Endodermal cell (in vitro differentiated cells): ENCODE measurements around the gene GDF3. TPM values are rescaled to one million over a fixed set of nuclear protein-coding genes. Genes with fewer than 3 reads are reported as not detected.

Experiments
- DNase-seq: peaks from one replicate; pipeline ENCODE4 v3.0.0-alpha.2; 2017
- H3K27ac ChIP-seq: 2 replicates; pipeline ENCODE4 v1.5.1; 2013; ENCODE audit warnings: mild to moderate bottlenecking, low read depth, low read length, moderate library complexity
- H3K27me3 ChIP-seq: 2 replicates; pipeline ENCODE4 v1.6.1; 2013; ENCODE audit warnings: mild to moderate bottlenecking, low read length, moderate library complexity; ENCODE audit not compliant: insufficient read depth, control insufficient read depth, poor library complexity, severe bottlenecking
- H3K36me3 ChIP-seq: 2 replicates; pipeline ENCODE4 v1.7.0; 2013; ENCODE audit warnings: mild to moderate bottlenecking, low read length, moderate library complexity; ENCODE audit not compliant: control insufficient read depth, insufficient read depth
- H3K4me1 ChIP-seq: one replicate; pipeline ENCODE4 v1.7.0; 2013; ENCODE audit warnings: low read length; ENCODE audit not compliant: control insufficient read depth, insufficient read depth
- H3K4me3 ChIP-seq: 2 replicates; pipeline ENCODE4 v1.5.1; 2013; ENCODE audit warnings: mild to moderate bottlenecking, low read length, moderate library complexity
- H3K9ac ChIP-seq: 2 replicates; pipeline ENCODE4 v1.6.1; 2013; ENCODE audit warnings: mild to moderate bottlenecking, low read length, moderate library complexity; ENCODE audit not compliant: poor library complexity, severe bottlenecking; ENCODE audit errors: extremely low read depth
- H3K9me3 ChIP-seq: 2 replicates; pipeline ENCODE4 v1.6.1; 2013; ENCODE audit warnings: mild to moderate bottlenecking, low read length, moderate library complexity; ENCODE audit not compliant: control insufficient read depth
- H3K27ac Mint-ChIP-seq: 2 replicates; pipeline ENCODE4 v1.8.0; 2020; ENCODE audit warnings: mixed read lengths
- H3K27me3 Mint-ChIP-seq: 2 replicates; pipeline ENCODE4 v1.8.0; 2021; ENCODE audit warnings: mild to moderate bottlenecking, mixed read lengths; ENCODE audit not compliant: insufficient read depth
- H3K36me3 Mint-ChIP-seq: 2 replicates; pipeline ENCODE4 v1.8.0; 2020; ENCODE audit warnings: low read depth, mixed read lengths
- H3K4me1 Mint-ChIP-seq: 2 replicates; pipeline ENCODE4 v1.8.0; 2020; ENCODE audit warnings: mixed read lengths
- H3K4me3 Mint-ChIP-seq: 2 replicates; pipeline ENCODE4 v1.8.0; 2020; ENCODE audit warnings: mild to moderate bottlenecking, moderate library complexity, mixed read lengths
- H3K9me3 Mint-ChIP-seq: 2 replicates; pipeline ENCODE4 v1.8.0; 2020; ENCODE audit warnings: mild to moderate bottlenecking, mixed read lengths
- WGBS, 2 experiments: methylation state at CpG; one replicate each; pipeline versions ENCODE4 v1.1.5 to v1.1.7; 2013; ENCODE audit warnings: missing lambda C conversion rate in 2 of 2, mixed read lengths in 1 of 2; ENCODE audit not compliant: insufficient coverage in 1 of 2, insufficient read length in 1 of 2; 5-methylcytosine and 5-hydroxymethylcytosine counted together
- total RNA-seq, 2 donors: library from RNA; stranded (reverse); fragmentation: NEBNext Ultra II Directional in 1 of 2; extraction: Animal tissue kit (Norgen Biotek cat#: 25700) in 1 of 2; gene quantifications; 2 replicates in 1 of 2; 3 replicates in 1 of 2; pipeline ENCODE4 v1.2.1, GENCODE V29; 2021
- TF ChIP-seq, protein P1 (sequence below): fragments of 200-600 bp; sonication (generic); conservative IDR thresholded peaks from 2 replicates; pipeline ENCODE4 v1.5.0; 2021; ENCODE audit warnings: antibody characterized with exemption, mild to moderate bottlenecking

GDF3 gene
- total RNA-seq, 2 donors from 2014 or later, result 1.3 to 60.7 TPM

DNA sequence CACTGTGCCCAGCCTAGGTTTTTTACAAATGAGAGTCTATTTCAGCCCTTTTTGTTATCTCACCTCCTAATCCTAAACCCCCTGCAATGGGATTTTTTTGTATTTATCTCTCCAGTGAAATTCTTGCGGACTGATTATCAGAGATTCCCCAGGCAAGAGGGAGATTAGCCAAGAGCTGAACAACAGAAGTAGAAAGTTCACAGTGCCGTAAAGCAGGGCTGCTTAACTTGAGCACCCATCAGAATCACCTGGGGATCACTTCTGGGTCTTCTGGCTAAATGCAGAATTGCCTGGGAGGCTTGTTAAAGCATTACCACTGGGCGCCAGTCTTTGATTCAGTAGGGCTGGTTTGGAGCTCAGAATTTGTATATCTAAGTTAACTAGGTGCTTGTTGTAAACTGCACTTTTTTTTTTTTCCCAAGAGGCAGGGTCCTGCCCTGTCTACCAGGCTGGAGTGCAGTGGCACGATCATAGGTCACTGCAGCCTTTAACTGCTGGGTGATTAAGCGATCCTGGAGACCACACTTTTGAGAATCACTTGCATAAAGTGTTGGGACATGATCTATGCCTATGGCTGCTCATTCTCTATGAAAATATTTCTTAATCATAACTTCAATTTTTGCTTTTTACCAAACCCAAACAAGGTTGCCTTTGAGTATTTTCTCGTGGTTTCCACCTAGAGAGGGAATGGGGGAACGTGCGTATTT lies 14.5 kb upstream of the GDF3 start:
- H3K9me3 ChIP-seq, result no peaks in the 10 kb centered on the region
- peaks cover 25% of the 10 kb centered on the region for H3K27me3 Mint-ChIP-seq
- peaks cover 7% of the 10 kb centered on the region for H3K9me3 Mint-ChIP-seq
- peak overlapping the region; percentile 54 for H3K4me3 ChIP-seq
- H3K4me1 ChIP-seq, result peaks cover 3% of the 10 kb centered on the region
- peak overlapping the region; percentile 24 for H3K27ac Mint-ChIP-seq
- no peaks in the 10 kb centered on the region for H3K27me3 ChIP-seq
- peaks cover 27% of the 10 kb centered on the region for H3K4me1 Mint-ChIP-seq
- TF ChIP-seq, protein P1, sequence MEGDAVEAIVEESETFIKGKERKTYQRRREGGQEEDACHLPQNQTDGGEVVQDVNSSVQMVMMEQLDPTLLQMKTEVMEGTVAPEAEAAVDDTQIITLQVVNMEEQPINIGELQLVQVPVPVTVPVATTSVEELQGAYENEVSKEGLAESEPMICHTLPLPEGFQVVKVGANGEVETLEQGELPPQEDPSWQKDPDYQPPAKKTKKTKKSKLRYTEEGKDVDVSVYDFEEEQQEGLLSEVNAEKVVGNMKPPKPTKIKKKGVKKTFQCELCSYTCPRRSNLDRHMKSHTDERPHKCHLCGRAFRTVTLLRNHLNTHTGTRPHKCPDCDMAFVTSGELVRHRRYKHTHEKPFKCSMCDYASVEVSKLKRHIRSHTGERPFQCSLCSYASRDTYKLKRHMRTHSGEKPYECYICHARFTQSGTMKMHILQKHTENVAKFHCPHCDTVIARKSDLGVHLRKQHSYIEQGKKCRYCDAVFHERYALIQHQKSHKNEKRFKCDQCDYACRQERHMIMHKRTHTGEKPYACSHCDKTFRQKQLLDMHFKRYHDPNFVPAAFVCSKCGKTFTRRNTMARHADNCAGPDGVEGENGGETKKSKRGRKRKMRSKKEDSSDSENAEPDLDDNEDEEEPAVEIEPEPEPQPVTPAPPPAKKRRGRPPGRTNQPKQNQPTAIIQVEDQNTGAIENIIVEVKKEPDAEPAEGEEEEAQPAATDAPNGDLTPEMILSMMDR, result peak; percentile 19
- DNase-seq, result peak; percentile 75
- H3K4me3 Mint-ChIP-seq, result peak overlapping the region; percentile 2
- H3K27ac ChIP-seq, result no peak overlapping the region
- WGBS, 2 experiments, result 55 to 65% methylated on average over 6 to 8 of the region's 8 CpGs
- no peaks in the 10 kb centered on the region for H3K36me3 Mint-ChIP-seq
- no peaks in the 10 kb centered on the region for H3K36me3 ChIP-seq
- no peak overlapping the region for H3K9ac ChIP-seq

- no peaks in the 10 kb centered on the region for H3K9me3 ChIP-seq
- H3K9me3 Mint-ChIP-seq, result peaks cover 3% of the 10 kb centered on the region
- peaks cover 2% of the 10 kb centered on the region for H3K36me3 Mint-ChIP-seq
These were observed 10.3 kb upstream of the GDF3 start for GRCh38 chr12:7705846-7706245.

GRCh38 chr12:7695237-7695560 lies 376 bp downstream of the GDF3 start:
- no peaks in the 10 kb centered on the region for H3K9me3 Mint-ChIP-seq
- Histone ChIP-seq H3K27ac (no peak overlapping the region), H3K9me3 (no peaks in the 10 kb centered on the region), H3K36me3 (peaks cover 3% of the 10 kb centered on the region), H3K4me3 (peak overlapping the region; percentile 58), H3K4me1 (peaks cover 4% of the 10 kb centered on the region), H3K27me3 (no peaks in the 10 kb centered on the region), H3K9ac (no peak overlapping the region)
- DNase-seq, result no peak
- peak overlapping the region; percentile 54 for H3K4me3 Mint-ChIP-seq
- peak overlapping the region; percentile 55 for H3K27ac Mint-ChIP-seq
- H3K27me3 Mint-ChIP-seq, result peaks cover 39% of the 10 kb centered on the region
- TF ChIP-seq, protein P1, result no peak
- 54 to 79% methylated on average over 5 to 9 of the region's 10 CpGs for WGBS, 2 experiments
- peaks cover 3% of the 10 kb centered on the region for H3K36me3 Mint-ChIP-seq
- peaks cover 30% of the 10 kb centered on the region for H3K4me1 Mint-ChIP-seq

More at GRCh38 chr12:7705846-7706245, 10.3 kb upstream of the GDF3 start:
- no peak overlapping the region for H3K27ac ChIP-seq
- peaks cover 14% of the 10 kb centered on the region for H3K27me3 Mint-ChIP-seq
- 95% methylated on average over 17 to 29 of the region's 29 CpGs for WGBS, 2 experiments
- no peak overlapping the region for H3K4me3 ChIP-seq
- TF ChIP-seq, protein P1, result no peak
- no peak for DNase-seq
- peaks cover 19% of the 10 kb centered on the region for H3K4me1 Mint-ChIP-seq
- H3K36me3 ChIP-seq, result no peaks in the 10 kb centered on the region
- H3K4me3 Mint-ChIP-seq, result no peak overlapping the region
- peaks cover 3% of the 10 kb centered on the region for H3K4me1 ChIP-seq
- H3K27me3 ChIP-seq, result no peaks in the 10 kb centered on the region
- H3K27ac Mint-ChIP-seq, result no peak overlapping the region
- no peak overlapping the region for H3K9ac ChIP-seq
